C4-2B (cell line): ENCODE data around the gene ATP13A1.

Experiments used
- CTCF ChIP-seq: fragments of 450-650 bp; conservative IDR thresholded peaks from 2 replicates; pipeline ENCODE4 v1.5.1; 2017; ENCODE audit warnings: mild to moderate bottlenecking
- ZFX ChIP-seq: fragments of 450-650 bp; IDR thresholded peaks from 2 replicates; pipeline ENCODE4 v1.6.1; 2017

GRCh38 chr19:19627621-19628500, 35.6 kb downstream of the ATP13A1 start, which contains the start of gene LPAR2:
- TF ChIP-seq CTCF (no peak), ZFX (peak; percentile 71; the same call in 1 of the 2 replicates)
